ELF-1 (cell line): ENCODE results near the gene GAREM1.
A peak's percentile ranks its signal among the peaks of the same experiment; 100 is the strongest.
"Not testable (repeated sequence)": the region's sequence is repeated elsewhere in the genome, so short reads cannot be mapped to it uniquely, and the experiment has no call there.

Experiments used
- DNase-seq: peaks from one replicate; pipeline ENCODE4 v3.0.0-alpha.2; 2016; ENCODE audit warnings: low read depth, low spot score

Gene GAREM1

GRCh38 chr18:32258558-32259204, 212.0 kb downstream of the GAREM1 start:
- DNase-seq, result no peak

- DNase-seq, result no peak
These were observed 212.5 kb downstream of the GAREM1 start for GRCh38 chr18:32258148-32258547.

GRCh38 chr18:32257084-32257785, 213.4 kb downstream of the GAREM1 start:
- no peak for DNase-seq

- no peak for DNase-seq
These were observed 215.1 kb downstream of the GAREM1 start for GRCh38 chr18:32255570-32255969.

- DNase-seq, result peak; percentile 71
These were observed 218.4 kb downstream of the GAREM1 start for GRCh38 chr18:32252141-32252860.

- no peak for DNase-seq
These were observed 219.2 kb downstream of the GAREM1 start for GRCh38 chr18:32251466-32251865.

DNA sequence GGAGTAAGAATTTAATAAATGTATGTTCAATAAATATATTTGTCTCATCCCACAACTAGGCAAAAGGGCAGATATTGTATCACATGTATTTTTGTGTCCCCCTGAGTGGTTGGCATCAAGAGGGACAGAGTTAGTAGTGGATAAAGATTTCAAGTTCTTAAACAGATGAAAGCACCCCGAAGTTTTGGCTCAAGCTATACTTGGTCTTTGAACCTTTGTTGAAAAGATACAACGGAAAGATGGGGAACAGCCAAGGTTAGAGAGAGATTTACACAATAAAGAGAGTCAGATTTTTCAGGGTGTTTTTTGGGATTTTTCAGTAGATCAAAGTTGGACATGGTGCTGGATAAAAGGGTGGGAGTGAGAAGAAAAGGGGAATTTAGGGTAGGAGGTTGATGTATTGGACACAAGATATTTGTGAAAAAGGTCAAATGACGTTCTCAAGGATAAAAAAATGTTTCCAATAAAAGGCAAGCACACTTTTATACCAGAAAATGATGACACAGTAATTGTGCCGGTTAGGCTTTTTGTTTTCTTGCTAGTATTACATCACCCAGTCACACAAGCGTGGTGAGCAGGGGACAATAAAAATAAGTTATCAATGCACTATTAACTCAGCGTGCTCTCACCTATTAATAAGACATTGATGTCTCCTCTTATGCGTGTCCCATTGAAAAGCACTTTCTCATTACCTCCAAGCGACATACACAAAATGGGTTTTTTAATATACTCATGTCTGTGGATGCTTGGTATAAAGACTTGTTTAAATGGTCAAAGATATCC, 221.3 kb downstream of the GAREM1 start:
- no peak for DNase-seq

DNA sequence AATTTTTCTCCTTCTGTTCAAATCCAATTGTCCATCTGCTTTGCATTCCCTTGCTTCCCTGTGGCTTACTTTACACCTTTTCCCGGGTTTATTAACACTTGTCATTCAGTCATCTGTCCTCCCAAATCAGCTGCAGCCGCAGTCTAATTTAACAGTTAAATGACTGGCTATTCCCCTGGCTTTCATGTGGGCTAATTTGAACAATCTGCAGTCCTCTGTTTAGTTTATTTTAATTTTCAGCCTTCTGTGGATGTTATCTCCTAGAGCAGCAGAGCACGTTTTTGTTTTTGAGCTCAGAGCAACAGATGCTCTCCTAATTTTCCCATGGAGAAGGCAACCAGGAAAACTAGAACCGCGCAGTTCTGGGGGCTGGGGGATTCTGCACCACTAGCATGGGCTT, 225.8 kb downstream of the GAREM1 start:
- DNase-seq, result no peak

DNA sequence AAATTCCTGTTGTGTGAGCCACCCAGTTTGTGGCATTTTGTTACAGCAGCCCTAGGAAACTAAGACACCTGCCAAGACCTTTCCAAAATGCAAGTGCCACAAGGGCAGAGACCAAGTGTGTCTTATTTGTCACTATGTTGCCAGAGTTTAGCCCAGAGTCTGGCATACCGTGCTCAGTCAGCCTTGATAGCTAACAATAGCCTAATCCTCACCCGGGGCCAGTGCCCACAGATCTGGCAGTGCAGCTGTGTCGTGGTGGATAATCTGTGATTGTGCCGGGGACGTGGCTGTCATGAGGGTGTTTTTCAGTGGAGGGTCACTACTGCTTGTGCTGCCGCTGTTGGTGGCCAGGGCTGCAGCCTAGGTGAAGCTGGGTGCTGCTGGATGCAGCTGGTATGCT, 227.3 kb downstream of the GAREM1 start:
- DNase-seq, result no peak

- DNase-seq, result no peak
These were observed 228.3 kb downstream of the GAREM1 start for GRCh38 chr18:32242395-32242794.

- DNase-seq, result no peak
These were observed 231.9 kb downstream of the GAREM1 start for GRCh38 chr18:32238635-32239268.

- no peak for DNase-seq
These were observed 233.6 kb downstream of the GAREM1 start for GRCh38 chr18:32237049-32237448.

DNA sequence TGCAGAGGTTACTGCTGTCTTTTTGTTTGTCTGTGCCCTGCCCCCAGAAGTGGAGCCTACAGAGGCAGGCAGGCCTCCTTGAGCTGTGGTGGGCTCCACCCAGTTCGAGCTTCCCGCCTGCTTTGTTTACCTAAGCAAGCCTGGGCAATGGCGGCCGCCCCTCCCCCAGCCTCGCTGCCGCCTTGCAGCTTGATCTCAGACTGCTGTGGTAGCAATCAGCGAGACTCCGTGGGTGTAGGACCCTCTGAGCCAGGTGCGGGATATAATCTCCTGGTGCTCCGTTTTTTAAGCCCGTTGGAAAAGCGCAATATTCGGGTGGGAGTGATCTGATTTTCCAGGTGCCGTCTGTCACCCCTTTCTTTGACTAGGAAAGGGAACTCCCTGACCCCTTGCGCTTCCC, 237.3 kb downstream of the GAREM1 start:
- DNase-seq, result not testable (repeated sequence)

- DNase-seq, result no peak
These were observed 251.2 kb downstream of the GAREM1 start for GRCh38 chr18:32219431-32220018.

DNA sequence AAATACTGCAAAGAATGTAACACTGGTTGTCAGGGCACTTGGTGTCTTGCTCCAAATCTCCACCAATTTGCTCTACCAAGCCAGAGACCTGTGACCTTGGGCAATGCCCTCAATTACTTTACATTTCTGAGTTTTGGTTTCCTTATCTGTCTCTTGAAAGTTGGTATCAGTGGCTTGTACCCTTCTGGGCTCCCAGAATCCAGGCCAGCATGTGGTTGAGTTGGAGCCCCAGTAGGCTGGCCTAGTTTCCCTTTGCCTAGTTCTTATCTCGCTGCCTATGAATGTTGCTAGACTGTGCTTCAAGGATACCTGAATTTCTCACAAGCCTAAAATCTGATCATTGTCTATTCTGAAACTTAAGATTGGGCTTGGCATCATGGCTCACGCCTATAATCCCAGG, 254.3 kb downstream of the GAREM1 start:
- no peak for DNase-seq

DNA sequence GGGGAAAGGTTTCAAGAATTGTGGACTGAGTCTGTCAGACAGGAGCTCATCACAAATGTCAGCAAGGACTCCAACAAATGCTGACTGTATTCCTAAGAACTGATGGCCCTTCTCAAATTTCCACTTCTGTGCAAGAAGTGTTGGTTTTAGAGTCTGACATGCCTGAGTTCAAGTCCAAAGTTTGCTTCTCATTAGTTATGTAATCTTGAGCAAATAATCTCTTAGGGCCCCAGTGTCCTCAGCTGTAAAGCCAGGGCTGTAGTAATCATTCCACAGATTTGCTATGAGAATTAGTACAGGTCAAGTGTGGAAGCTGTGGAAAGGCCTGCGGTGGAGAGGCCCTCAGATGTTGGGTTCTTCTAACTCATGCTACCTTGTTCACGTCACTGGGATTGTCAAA, 257.0 kb downstream of the GAREM1 start:
- DNase-seq, result no peak
